Fibroblast of pulmonary artery (primary cell): ENCODE data around the gene LTBP1.

ENCODE experiments used
- DNase-seq: peaks from one replicate; pipeline ENCODE4 v3.0.0-alpha.2; 2010; ENCODE audit warnings: low read depth
- H3K4me3 ChIP-seq: replicated peaks from 2 replicates; pipeline ENCODE4 v1.5.1; 2011; ENCODE audit warnings: low read depth, mild to moderate bottlenecking, control low read depth, low read length, moderate library complexity
- TF ChIP-seq, protein P1 (sequence below): IDR thresholded peaks from 2 replicates; pipeline ENCODE4 v1.5.1; 2011; ENCODE audit warnings: mild to moderate bottlenecking, control low read depth, low read length, inconsistent platforms; ENCODE audit errors: missing control alignments

Gene LTBP1

DNA sequence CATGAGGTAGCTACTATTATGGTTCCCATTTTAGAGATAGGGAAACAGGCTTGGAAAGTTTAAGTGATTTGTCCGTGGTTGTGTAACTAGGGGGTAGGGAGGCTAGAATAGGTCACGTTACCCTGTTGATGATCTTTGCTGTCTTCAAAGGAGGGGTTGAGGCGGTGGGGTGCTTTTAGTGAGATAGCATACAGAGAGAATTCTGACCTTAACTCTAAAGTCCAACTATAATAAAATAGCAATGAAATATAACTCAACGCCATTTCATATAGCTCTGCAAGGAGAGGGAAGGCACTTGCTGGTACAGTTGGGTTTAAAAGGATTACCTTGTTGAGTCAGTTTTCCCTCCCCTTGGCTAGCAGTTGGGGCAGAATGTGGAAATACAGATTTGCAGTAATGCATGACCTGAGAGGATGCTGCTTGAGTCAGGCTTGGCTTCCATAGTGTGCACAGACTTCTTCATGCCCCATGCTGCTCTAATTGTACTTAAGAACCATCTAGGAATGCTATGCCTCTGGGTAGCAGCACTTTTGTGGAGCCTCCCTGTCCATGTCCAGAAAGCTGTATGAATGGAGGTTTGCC lies 143.9 kb downstream of the LTBP1 start:
- TF ChIP-seq, protein P1, sequence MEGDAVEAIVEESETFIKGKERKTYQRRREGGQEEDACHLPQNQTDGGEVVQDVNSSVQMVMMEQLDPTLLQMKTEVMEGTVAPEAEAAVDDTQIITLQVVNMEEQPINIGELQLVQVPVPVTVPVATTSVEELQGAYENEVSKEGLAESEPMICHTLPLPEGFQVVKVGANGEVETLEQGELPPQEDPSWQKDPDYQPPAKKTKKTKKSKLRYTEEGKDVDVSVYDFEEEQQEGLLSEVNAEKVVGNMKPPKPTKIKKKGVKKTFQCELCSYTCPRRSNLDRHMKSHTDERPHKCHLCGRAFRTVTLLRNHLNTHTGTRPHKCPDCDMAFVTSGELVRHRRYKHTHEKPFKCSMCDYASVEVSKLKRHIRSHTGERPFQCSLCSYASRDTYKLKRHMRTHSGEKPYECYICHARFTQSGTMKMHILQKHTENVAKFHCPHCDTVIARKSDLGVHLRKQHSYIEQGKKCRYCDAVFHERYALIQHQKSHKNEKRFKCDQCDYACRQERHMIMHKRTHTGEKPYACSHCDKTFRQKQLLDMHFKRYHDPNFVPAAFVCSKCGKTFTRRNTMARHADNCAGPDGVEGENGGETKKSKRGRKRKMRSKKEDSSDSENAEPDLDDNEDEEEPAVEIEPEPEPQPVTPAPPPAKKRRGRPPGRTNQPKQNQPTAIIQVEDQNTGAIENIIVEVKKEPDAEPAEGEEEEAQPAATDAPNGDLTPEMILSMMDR = no peak
- no peak for DNase-seq
- no peak overlapping the region for H3K4me3 ChIP-seq

DNA sequence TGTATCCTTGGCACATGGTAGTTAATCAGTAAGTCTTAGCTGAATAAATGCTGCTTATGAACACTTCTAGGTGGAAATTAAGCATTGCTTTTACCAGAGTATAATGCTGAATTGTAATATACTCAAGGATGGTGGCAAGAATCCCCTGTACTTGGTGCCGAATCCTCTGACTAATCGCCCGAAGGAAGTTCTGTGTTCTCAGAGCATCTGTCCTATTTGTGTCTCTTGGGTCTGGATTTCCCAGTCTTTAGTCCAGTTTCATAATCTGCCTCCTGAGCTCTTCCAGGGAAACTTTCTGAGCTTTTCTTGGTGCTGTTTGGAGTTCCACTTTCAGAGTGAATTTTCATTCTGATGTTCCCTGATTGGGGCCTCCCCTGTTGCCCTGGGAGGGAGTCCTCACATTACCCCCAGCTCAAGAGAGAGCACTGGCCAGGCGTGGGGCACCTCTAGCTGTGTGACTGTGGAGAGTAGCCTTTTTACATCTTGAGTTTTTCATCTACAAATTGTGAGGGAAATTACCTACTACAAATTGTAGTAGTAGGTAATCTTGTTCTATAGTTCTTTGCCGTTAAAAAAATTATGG lies 144.9 kb downstream of the LTBP1 start:
- H3K4me3 ChIP-seq = no peak overlapping the region
- DNase-seq = no peak
- TF ChIP-seq, protein P1 = no peak

DNA sequence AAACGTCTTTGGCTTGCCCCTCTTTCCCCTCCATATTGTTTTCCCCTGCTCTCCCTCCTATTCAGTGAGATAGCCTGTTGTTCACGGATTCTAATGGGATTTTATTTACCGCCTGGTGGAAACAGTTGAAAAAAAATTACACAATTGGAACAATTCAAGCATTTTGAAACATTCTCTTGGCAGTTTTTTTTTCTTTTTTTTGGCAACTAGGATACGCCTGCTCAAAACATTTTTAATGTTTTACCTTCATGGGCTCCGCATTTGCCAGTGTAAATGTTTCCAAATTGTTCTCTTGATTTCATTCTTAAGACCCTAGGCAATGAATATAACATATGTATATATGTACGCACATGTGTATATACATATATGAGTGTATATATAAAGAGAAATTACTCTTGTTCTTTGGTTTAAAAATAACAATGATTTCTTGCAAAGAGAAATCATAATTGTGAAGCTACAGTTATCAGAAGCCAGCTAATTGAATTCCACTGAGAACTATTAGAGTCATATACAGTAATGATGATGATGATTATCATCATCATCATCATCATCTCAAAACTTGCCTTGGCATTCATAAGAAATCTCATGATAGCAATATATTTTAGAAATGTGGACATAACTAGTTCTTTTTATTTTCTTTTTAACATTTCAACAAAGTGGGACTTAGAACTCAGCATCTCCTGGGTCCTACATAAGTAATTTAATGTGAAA lies 146.7 kb downstream of the LTBP1 start:
- TF ChIP-seq, protein P1 = no peak
- DNase-seq = no peak
- H3K4me3 ChIP-seq = no peak overlapping the region

DNA sequence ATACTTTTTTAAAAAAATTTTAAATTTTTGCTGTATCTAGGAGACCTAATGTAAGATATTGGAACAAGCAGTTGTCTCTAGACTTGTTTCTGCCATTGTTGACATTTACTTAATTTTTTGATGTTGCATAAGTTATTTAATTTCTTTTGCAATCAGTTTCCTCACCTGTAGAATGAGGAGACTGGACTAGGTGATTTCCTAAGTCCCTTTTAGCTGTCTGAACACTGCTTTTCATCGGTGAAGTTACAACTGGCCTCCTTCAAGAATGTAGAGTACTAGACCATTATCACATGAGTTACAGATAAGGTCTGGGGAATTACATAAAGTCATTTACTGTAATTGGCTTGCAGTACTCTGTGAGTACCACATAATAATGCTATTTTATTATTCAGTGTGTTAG lies 147.6 kb downstream of the LTBP1 start:
- TF ChIP-seq, protein P1 = no peak
- no peak overlapping the region for H3K4me3 ChIP-seq
- DNase-seq = no peak

DNA sequence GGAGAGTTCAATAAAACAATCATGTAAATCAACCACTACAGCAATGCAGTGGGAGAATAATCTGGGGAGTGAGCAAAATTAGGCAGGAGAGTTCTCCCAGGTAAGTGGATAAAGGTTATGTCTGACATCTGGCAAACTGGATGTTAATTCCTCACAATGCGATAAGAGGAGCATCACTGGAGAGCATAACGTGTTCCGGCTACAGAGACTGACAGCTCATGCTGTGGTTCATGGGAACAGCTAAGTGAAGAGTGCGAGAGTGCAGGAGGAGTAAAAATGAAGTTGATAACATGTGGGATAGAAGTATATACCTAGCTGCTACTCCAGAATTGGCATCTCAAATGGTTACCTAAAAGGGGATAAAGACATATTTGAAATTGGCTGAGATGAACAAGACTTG lies 153.2 kb downstream of the LTBP1 start:
- no peak for DNase-seq
- no peak overlapping the region for H3K4me3 ChIP-seq
- TF ChIP-seq, protein P1 = no peak

DNA sequence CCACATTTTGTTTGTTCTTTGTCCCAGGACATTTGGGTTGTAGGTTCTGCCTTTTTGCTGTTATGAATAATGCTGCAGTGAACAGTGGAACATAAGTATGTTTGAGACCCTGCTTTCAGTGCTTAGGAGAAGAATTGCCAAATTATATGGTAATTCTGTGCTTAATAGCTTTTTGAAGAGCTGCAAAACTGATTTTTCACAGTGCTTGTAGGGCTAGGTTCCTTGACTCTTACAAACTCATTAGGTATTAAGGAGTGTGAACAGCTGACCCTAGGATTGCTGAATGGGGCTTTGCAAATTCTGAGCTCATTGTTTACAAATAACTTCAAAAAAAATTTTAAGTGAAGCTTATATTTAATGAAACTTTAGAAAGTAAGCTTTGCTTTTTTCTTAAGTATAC lies 154.2 kb downstream of the LTBP1 start:
- TF ChIP-seq, protein P1 = no peak
- DNase-seq = no peak
- H3K4me3 ChIP-seq = no peak overlapping the region
